HG03575 (cell line): ENCODE results near the gene DAB1.
A peak's percentile ranks its signal among the peaks of the same experiment; 100 is the strongest.

Experiments used
- ATAC-seq: cut with Tn5 transposase; IDR thresholded peaks from one replicate; pipeline ENCODE4 v1.9.1; 2021; ENCODE audit not compliant: unreplicated experiment, insufficient number of reproducible peaks, low FRiP score; ENCODE audit errors: extremely low read depth

The DAB1 gene

DNA sequence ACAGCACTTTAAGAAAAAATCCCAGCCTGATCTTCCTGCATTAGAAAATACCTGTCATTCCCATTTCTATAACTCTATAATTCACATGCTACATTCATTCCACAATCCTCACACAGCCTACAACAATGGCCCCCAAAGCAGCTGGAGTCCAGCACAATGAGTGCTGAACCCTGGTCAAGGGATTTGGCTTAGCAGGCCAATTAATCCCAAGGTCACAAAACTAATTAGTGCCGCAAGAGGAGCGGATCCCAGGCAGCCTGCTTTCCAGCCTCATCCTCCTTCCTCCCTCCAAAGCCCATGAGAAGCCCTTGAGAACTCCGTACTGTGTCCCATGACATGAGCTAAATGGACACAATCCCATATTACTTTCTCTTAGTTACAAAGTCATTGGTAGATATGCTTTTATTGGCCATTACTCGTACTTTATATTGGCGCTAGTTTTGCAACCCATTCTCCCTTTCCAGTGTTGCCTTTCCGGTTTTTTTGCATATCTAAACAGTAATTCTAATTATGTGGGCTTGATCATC, 94.8 kb downstream of the DAB1 start:
- no peak for ATAC-seq

DNA sequence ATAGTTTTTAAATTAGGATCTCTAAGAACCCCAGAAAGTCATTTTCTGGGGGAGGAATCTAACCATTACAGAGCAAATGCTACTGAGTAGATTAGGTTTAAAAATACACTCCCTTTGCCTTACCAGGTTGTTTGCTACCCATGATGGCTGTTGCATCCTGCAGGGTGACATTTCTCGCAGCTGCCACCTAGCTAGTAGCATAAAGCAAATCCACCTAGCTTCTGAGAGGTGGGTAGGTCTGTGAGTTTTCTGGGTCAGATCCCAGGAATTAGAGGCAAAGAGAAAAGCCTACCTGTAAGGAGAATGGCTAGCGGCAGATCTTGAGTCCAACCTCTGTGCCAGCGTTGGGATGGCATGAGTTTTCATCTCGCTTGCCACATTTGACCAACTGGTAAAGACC, 95.9 kb downstream of the DAB1 start:
- no peak for ATAC-seq

DNA sequence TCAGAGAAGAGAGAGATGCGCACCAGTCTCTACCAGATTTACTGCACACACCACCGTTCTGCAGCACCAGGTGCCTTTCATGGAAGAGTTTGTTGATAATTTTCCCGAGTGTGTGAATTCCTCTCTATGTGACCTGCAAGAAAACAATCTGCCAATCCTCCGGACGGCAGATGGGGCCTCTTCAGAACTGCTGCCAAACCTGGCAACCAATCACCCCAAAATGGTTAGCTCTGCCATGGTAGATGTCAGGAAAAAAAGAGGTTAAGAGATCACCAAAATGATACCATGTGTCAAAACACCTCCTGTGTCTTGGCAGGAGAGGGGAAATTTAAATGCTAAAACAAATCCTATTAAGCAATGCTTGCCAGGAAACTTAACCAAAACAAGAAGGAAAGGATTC, 96.5 kb downstream of the DAB1 start:
- ATAC-seq = no peak

DNA sequence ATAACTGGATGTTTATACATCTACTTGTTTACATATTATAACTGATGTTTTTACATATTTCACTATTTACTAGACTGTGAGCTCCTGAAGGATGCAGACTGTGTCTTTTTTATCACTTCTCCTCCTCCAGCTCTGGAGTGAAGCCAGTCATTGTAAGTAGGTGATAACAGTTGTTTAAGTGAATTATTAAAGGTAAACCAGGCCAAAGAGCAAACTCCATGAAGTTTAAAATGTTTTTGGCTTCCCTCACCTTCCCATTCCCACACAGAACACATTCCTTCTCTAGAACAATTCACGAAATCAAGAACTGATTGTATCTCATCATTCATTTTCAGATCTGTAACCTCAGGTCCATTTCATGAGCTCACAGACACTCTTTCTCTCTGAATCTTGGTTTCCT, 98.3 kb downstream of the DAB1 start:
- ATAC-seq = no peak

DNA sequence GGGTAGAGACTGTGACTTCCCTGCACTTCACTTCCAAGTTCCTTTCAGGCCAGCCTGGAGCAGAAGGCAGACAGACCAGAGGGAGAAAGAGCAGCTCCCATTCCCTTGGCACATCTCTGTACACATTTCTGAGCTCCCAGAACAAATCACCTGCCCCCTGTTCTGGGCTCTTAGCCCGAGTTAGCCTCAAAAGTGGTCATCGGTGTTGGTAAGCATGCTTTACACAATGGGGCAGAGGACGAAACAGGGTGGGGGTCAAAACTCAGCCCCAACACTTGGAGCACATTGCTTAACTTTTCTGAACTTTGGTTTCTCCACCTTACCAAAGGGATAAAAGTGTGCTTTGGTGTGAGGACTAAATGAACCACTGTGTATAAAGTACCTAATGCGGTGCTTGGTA, 98.7 kb downstream of the DAB1 start:
- no peak for ATAC-seq

DNA sequence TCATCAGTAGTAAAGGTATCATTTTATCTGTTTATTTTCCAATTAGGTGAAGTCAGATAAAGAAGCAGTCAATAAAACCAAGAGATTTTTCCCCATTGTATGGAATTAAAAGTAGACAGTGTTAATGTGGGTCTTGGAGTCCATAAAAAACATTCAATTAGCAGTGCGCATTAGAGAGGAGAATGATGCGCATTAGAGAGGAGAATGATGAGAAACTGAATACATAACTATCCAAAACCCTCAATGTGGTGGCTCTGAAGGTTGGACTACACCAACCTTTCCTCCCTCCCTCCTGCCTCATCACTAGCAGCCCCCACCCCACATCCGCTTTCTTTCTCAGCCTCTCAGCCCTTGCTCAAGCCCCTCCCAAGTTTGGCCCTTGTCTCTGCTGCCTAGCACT, 99.5 kb downstream of the DAB1 start:
- ATAC-seq = no peak

DNA sequence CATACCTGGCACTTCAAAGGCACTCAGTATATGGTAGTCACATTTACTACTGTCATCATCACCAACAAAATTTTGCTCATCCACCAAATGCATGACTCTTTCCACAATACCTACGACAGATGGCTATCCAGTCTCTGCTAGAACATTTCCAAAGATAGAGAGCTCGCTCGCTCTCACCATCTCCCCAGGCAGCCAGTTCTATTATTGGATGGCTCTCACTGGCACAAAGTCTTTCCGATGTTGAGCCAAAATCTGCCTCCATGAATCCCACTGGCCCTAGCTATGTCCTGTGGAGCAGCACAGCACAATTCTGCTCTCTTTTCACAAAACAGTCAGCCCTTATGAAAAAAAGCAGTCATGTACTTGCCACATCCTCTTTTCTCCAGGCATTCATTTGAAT, 102.1 kb downstream of the DAB1 start:
- ATAC-seq = no peak

DNA sequence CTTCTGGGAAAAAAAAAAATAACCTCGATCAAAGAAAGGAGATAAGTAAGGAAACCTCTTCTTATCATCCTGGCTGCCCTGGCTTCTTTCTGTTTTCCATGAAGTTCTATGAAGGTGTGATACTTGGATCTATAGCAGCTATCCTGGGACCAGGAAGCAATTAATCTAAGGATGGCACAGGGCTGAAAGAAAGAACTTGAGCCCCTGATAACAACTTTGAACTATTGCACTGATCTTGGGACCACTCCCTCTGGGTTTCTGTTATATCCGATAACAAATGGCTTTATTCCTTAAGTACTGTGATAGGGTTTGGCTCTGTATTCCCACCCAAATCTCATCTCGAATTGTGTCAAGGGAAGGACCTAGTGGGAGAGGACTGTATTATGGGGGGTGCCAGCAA, 104.1 kb downstream of the DAB1 start:
- no peak for ATAC-seq

DNA sequence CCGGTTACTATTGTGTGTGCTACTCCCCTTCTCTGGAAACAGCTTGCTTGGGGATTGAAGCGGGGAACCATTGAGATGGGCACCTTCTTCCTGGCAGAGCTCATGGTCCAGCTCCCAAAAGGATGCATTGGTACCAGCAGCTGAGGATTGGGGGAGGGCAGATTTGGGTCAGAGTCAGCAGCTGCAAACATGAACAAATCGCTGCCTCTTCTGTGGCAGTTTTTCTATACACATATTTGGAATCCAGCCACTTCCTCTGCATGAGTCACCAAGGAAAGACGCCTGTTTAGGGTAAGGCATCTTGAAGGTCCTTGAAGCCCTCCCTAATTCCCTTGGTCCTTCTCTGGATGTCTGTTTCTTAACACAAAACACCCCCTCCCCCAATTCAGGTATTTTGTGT, 104.7 kb downstream of the DAB1 start:
- no peak for ATAC-seq

DNA sequence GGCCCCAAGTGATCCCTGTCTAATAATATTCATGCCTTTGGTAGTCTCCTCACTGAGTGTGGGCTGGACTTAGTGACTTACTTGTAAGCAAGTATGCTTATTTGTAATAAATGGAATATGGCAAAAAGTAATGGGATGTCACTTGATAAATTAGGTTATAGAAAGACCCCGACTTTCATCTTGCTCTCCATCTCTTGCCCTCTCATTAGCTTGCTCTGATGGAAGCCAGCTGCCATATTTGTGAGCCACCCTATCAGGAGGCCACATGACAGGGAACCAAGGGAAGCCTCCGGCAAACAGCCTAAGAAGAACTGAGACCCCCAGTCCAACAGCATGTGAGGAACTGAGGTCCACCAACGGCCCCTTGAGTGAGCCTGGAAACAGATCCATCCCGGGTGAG, 107.0 kb downstream of the DAB1 start:
- no peak for ATAC-seq

DNA sequence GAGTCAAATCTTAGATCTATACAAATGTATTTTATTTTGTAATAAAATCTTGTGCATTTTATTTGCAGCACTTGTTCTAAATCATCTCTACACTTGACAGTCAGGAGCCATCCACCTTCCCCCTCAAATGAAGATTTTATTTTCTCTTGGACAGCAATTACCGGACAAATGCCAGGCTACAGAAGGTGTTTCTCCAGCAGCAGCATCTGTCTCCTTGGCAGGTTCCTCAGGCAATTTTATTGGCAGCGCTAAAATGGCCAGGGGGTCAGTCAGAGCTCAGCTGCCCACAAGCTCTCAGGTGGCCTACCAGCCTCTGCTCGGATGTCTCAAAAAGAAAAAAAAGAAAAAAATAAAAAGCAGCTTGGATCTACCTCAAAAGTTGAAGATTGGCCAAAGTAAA, 107.6 kb downstream of the DAB1 start:
- no peak for ATAC-seq

DNA sequence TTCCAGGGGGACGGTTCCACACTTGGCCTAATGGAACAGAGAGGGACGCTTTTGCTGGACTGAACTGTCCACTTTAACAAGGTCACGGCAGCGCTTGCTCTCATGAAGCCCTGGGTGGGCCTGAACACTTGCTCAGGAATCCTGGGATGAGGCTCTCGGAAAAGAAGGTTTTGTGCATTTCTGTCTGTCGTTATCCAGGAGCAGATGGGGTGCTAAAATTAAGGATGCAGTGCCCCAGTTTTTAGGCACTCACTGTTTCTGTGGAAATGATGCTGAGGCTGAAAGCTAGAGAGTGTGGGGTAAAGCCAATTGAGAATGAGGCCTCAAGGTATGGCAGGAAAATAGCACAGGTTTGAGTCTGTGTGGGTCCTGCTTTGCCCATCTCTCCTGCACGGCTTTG, 111.0 kb downstream of the DAB1 start:
- ATAC-seq = no peak

DNA sequence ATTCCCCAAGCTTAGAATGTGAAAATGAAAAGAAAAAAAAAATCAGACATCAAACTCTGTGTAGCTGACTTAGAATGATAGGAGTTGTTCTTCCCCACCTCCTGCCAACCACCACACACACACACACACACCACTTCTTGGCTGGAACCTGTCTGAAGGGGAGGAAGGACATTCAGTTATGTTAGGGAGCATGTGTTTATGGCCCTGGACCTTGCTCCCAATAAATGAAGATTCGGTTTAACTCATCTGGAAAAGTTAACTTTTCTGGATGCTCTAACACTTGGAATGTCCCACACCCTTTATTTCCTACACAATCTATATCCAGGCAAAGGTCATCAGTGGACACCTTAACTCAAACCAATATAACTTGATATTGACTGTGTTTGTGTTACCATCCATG, 112.4 kb downstream of the DAB1 start:
- no peak for ATAC-seq

DNA sequence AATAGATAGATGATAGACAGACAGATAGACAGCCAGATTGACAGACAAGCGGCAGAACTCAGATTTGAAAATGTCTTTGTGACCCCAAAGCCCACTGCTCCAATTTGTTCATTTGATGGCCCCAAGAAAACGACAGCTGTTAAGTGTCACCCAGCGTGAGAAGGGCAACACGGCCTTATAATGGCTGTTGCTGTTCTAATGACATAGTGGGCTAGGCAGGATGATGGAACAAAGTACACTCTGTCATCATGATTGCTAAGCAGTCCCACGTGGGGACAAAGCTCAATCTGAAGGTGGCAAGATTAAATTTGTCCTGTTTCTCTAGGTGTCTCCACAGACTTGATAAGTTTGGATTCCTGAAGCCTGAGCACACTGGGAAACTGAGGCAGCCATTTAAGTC, 112.9 kb downstream of the DAB1 start:
- no peak for ATAC-seq

DNA sequence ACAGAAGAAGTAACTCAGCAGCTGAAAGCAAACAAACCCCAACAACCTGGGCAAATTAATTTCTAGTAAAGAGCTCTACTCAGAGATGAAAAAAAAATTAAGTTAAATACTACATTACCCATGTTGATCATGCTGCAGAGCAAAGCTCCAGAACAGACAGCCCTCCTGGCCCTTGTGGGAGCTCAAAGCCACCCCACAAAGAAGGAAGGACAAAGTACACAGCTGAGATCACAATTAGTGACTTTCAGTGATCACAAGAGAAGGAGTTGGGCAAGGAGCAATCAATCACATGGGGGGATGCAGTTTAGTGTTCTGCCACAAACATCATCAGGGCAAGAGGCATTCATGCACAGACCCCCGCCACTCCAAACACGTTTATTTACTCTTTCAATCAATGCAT, 114.2 kb downstream of the DAB1 start:
- no peak for ATAC-seq

DNA sequence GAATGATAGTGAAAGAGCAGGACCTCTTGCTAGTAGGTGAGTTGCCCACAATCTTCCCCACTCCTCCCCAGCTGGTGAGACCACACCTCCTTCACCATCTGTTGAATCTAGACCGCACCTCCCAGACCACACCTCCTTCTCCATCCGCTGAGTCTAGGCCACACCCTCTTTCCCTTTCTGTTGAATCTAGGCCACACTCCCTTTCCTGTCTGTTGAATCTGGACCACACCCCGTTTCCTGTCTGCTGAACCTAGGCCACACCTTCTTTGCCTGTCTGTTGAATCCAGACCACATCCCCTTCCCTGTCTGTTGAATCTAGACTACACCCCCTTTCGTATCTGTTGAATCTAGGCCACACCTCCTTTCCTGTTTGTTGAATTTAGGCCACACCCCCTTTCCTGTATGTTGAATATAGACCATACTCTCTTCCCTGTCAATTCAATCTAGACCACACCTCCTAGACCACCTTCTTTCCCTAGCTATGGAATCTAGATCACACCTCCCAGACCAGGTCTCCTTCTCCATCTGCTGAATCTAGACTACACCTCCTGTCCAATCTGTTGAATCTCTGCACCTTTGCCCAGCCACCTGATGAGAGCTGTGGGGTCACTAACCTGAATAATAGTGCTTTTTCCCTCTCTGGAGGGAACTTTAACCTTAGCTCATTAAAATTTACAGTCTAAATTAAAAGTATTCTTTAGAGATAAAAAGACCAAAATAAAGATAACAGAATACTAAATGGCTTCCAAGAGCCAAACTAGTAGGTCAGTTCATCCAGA, 116.3 kb downstream of the DAB1 start:
- peak; percentile 60 for ATAC-seq

DNA sequence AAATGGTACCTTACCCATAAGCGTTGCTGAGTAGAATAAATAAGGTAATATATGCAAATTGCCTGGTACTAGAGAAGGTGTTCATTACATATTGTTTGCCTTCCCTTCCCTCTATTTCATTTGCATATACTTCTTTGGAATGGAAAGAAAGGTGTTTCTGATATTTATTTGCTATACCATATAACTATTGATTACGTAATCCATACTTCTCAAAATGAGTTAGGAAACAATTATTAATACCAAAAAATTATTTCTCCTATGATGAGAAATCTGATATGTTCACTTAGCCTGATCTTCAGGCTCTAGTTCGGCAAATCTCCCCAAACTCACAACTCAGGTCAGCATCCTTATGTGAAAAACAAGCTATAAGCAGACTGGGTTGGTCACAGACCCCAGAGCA, 119.3 kb downstream of the DAB1 start:
- ATAC-seq = no peak

DNA sequence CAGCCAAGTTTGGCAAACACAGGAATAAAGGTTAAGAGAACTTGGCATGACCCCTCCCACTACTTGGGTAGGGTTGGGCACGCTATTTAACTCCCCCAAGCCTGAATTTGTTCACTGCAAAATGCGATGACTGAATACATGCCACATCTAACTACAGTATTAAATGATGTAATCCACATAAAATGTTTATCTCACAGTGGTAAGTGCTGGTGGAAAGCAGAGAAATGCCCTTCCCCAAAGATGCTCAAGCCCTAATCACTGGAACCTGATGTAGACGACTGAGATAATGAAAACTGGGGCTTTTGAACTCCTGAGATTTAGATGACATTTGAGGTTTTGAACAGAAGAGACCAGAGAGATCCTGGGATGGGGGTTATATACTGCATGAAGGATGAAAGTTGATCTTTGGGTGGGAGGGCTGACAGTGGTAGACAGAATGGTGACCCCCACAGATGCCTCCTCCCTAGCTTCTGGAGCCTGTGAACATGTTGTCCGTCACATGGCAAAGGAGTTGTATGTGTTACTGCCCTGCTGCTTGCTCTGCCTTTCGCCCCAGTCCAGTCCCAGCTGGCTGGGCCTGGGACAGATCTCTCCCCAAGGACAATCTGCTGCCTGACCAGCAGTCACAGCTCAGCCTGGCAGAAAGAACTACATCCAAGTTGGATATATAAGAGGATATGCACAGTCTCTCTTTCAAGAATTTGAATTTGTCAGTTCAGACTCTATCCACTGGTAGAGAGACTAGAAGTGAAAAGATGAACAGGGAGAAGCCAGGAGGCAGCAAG, 120.9 kb downstream of the DAB1 start:
- ATAC-seq = no peak

DNA sequence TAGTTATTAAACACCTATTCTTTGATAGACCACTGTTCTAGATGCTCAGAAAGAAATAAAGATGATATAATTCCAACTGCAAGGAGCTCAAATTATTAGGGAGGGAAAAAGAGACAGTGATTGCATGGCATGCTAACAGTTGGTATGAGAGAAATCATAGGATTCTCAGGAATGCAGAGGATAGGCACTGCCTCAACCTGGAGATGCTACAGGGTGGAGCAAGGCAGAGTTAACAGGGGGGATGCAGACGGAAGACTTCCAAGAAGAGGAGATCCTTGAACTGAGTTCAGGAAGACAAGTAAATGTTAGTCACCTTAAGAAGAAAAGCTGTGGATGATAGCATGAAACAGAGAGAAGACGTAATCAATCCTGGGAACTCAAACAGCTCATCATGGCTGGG, 123.7 kb downstream of the DAB1 start:
- no peak for ATAC-seq

DNA sequence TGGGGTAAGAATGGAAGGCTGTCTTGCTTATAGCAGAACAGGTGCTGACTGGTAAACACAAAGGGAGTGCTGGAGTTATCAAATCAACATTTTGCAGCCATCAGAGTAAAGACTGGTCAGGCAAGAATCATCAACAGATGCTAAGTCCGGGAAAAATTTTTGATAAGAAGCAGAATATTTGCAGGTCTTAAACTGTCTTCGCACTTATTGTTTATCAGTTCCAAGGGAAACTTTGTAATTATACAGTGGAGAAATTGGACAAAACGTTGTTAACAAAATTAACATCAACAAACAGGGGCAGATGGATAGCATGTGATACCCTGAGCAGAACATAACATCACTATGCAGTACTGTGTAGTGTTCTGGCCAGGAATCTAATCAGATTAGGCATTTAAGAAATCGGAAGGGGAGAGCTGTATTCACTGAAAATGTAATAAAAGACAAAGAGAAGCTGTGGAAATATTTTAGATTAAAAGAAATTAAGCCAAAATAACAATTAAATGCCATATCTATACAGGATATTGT, 127.1 kb downstream of the DAB1 start:
- ATAC-seq = no peak
